Stimulated activated CD4-positive, alpha-beta T cell treated with anti-CD3 and anti-CD28 coated beads, Interleukin-1b, Interleukin-23, amount 100 ng/mL, for 24 hours (primary cell): ENCODE data around the gene CDC42EP1.
"Not testable (repeated sequence)": the region's sequence is repeated elsewhere in the genome, so short reads cannot be mapped to it uniquely, and the experiment has no call there.

ENCODE experiments used
- DNase-seq, 4 experiments: peaks; one replicate each; pipeline ENCODE4 v3.0.0-alpha.2; 2020; ENCODE audit warnings: low read depth in 4 of 4, low spot score in 1 of 4

The CDC42EP1 gene, protein sequence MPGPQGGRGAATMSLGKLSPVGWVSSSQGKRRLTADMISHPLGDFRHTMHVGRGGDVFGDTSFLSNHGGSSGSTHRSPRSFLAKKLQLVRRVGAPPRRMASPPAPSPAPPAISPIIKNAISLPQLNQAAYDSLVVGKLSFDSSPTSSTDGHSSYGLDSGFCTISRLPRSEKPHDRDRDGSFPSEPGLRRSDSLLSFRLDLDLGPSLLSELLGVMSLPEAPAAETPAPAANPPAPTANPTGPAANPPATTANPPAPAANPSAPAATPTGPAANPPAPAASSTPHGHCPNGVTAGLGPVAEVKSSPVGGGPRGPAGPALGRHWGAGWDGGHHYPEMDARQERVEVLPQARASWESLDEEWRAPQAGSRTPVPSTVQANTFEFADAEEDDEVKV

DNA sequence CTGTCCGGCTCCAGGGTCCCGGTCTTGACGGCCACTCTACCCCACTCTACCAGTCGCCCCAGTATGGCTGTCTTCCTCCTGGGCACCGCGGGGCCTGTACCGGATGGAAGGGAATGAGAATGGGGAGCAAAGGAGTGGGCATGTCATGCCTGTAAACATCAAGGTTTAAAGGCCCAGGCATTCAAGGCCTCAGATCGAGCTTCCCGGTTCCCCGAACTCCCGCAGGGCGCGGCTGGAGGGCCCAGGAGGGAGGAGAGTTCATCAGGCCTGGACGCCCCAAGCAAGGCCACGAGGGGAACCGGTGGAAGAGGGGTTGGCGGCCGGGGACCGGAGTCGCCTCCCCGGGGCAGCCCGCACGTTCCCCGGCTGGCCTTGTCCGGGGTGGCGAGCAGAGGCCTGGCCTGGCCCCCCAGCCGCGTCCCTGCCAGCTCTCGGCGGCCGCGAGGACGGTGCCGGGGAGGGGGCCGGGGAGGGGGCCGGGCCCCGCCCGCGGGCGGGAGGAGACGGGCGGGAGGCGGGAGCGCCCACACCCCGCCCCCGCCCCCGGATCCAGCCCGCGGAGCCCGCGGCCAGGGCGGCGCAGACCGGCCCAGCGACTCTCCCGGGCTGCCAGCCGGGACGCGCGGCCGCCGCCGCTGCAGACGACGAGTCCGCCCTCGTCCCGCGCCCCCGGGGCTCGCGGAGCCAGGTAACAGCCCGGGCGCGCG is at the start of gene CDC42EP1:
CDC42EP1 (plus strand) TSS at position 580 of the 707 bp plus-strand sequence. CDS start 5,870 bp downstream, outside the sequence.
- no peak for DNase-seq

DNA sequence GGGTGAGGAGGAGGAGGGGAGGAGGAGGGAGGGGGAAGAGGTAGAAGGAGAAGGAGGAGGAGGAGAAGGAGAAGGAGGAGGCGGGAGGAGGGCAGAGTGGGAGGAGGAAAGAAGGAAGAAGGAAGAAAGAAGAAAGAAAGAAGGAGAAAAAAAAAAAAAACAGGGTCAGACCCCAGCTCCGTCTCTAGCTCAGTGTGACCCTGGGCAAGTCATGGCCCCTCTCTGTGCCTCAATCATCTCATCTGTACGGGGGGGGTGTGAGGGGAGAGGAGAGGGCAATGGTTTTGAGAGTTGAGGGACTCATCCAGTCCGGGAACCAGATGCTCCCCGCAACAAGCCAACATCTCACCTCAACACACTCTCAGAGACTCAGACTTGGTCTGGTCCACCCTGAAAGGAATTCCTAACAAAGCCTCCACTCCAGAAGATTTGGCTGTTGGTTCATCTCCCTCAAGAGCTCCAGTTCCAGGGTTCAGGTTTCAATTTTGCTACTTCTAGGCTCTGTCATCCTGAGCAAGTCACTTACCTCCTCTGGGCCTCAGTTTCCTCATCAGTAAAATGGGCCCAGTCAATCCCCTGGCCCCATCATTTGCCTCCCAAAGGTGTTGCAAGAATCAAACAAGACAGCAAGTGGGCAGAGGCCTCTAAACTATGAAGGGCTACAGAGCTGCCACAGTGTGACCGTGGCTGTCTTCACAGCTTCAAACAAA is 48.7 kb upstream of the CDC42EP1 start:
- no peak for DNase-seq

DNA sequence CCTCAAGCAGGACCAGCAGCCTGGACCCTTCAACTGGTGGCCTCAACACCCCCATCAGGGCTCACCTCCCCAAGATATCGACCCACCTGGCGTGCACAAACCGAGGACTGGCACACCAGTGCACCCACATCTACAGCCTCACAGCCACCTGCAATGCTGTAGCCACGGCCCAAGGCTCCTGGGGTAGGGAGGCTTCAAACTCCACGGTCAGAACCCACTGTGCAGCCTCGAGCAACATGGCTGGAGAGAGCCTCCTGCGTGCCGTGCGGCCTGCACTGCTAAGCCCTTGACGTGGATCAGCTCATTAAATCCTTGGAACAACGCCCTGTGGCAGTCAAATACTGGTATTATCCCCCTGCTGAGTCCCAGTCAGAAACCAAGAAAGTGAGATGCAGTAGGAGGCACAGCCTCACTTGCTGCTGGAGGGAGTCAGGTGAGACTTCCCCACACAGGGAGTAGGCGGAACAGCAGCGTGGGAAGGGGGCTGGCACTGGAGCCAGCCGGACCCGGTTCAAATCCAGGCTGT is 45.7 kb upstream of the CDC42EP1 start:
- no peak for DNase-seq

DNA sequence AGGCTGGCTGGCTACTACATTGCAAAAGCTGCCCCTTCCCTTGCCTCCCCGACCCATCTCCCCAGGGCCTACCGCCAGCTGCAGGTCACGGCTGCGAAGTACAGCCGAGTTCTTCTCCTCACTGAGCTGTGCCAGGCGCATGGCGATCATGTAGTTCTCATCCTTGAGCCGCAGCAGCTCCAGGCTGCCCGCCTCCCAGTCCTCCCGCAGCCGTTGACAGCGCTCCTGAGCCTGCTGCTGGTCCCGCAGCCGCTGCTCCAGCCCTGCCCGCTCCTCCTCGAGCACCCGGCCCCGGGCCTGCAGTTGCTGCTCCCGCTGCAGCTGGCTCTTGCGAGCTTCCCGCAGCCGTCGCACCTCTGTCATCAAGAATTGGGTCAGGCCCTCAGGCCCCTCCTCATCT is 44.4 kb upstream of the CDC42EP1 start:
- no peak for DNase-seq

DNA sequence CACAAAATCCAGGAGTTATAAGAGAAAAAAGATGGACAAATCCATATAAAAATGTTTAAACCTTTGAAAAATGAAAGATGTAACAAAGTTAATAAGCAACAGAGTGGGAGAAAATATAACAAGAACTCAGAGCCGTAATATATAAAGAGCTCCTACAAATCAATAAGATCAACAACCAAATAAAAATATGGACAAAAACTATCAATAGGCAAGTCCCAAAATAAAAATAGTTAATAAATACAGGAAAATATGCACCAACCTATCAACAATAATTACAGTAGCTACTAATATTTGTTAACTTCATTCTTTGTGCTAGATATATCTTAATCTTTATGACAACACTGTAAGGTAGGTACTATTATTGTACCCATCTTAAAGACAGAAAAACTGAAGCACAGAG is 43.8 kb upstream of the CDC42EP1 start:
- no peak for DNase-seq

DNA sequence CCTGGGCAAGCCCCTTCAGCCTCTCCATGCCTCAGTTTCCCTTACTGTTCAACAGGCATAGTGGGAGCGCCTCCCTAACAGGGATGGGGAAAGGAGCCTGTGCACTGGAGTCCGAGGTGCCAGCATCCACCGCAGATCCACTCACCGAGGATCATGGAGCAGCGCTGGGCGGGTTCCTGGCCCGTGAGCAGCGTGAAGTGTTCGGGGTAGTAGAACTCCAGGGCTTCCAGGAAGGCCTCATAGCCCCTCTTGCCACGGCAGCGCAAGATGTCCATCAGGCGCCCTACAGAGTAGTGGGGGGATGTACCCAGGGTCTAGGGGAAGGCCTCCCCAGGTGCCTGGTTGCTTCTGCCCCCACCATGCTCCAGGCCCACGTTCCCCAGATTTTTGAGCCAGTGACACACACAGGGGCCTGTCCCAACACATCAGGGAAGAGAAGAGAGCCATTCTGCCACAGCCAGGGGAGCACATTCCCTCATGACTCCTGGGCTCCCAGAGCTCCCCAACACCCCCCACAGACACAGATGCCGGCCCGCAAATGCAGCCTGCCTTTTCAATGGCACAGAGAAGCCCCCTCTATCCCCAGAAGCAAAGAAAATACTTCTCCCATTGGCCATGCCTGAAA is 42.3 kb upstream of the CDC42EP1 start:
- DNase-seq = no peak

DNA sequence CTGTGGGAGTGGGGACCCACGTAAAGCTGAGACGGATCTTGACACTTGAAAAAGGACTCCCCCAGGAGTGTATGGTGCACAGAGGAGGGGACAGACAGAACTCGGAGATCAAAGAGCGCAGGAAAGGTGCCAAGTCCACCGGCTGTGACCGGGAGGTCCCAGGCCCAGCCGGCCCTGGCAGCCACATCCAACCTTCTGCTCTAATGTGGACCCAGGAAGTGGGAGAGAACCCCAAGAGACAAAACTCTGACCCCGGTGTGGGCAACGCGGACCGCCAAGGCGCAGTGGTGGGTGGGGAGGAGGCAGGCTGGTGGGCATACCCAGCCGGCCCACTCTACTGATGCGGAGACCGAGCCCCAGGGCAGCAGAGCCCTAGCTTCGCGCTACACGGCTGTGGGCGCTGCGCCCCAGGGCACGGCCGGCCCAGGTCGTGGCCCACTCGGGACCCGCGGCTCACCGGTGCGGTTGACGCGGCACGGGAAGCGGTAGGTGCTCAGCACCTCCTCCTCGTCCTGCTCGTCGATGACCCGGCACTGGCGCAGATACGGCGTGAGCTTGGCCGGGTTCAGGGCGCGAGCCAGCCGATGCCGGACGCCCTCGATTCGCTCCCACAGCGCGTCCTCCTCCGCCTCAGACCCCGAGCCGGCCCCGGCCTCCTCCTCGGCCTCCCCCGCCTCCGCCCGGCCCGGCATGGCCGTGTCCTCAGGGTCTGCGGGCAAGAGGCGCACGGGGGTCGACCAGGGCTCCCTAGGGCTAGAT is 41.6 kb upstream of the CDC42EP1 start:
- DNase-seq = no peak

DNA sequence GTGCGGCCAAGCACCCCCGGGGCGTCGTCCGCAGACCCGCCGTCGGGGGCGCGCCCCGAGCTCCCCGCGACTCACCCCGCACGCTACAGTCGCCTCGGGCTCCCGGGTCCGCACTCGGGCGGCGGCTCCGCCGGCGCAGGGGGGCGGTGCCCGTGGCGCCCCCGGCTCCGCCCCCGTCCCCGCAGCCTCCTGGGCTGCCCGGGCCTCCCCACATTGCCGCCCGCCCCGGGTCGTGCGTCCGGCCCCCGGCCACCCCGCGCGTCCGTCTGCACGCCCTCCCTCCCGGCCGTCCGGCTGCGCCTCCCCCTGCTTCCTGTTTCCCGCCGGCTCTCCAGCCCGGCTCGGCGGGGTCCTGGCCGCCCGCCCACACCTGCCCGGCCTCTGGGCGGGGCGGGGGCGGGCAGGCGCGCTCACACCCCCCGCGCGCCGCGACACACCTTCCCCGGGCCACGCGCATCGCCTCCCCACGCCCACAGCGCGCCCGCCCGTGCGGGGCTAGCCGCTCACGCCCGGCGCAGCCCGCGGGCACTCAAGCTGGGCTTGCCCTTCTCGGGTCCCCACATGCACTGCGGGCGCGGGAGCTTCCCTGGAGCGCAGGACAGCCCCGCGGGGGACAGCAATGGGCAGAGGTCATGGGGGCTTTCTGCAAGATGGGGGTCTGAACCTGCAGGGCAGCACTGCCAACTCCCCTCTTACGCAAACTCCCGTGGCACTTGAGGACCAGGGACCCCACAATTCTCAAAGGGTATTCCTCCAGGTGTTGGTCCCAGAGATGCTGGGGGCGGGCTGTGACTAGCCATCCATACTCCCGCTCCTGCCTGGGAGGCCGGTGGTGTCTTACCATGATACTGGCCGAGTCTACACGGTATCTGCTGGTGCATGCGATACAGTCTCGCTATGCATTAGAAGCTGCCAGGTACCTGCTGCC is 40.7 kb upstream of the CDC42EP1 start, which contains the start of gene CARD10:
CARD10 (minus strand) TSS at position 148 of the 928 bp plus-strand sequence. CDS start 215 bp downstream, outside the sequence.
- DNase-seq = no peak

DNA sequence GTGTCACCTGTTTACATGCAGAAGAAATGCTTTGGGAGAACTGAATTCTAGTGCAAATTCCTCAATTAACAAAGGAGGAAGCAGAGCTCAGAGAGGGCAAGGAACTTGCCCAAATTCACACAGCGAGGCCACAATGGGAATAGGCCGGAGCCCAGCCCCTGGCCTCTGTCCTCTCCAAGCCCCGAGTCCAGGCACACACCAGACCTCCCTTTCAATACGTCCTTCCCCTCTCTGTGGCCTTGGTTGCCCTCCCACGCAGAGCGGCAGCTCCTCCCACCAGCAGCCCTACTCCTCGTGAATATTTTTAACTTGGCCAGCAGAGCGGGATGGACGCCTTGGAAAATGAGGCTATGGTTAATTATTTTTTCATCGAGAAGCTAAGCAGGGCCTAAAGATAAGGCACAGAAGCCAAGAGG is 39.5 kb upstream of the CDC42EP1 start:
- no peak for DNase-seq

DNA sequence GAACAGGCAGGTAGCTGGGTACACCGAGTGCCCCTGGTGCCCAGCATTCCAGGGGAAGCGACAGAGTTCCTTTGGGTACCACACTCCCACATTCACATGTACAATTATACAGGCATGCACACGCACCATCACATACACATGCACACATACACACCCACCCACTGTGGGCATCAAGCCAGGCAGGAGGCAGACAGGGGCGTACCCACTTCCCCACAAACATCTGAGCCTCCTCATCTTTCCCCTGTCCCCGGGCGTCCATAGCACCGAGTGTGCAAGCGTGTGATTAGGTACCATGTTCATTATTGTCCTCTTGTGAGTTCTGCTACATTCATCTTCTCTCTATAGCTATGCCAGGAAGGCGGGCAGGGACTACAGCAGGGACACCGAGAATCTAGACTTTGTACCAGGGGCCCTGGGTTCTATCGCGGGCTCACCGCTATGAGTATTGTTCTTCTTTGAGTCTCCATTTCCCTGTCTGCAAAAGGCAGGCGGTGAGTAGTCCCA is 39.0 kb upstream of the CDC42EP1 start:
- DNase-seq = no peak

DNA sequence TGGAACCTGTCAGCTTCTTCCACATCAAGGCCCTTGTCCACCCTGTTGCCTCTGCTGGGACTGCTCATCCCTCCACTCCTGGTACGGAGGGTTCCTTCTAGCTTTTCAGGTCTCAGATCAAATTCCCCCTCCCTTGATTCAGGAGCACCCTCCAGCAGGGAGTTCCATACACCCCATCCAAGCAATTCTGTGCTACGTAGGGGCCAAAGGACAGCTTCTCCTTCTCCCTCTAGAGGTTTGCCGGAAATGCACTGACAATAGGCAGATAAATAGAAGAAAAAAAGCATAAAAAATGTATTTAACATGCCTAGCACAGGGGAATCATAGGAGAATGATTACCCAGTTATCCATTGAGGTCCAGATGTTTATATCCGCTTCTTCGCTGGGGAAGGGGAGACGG is 37.8 kb upstream of the CDC42EP1 start:
- DNase-seq = no peak

DNA sequence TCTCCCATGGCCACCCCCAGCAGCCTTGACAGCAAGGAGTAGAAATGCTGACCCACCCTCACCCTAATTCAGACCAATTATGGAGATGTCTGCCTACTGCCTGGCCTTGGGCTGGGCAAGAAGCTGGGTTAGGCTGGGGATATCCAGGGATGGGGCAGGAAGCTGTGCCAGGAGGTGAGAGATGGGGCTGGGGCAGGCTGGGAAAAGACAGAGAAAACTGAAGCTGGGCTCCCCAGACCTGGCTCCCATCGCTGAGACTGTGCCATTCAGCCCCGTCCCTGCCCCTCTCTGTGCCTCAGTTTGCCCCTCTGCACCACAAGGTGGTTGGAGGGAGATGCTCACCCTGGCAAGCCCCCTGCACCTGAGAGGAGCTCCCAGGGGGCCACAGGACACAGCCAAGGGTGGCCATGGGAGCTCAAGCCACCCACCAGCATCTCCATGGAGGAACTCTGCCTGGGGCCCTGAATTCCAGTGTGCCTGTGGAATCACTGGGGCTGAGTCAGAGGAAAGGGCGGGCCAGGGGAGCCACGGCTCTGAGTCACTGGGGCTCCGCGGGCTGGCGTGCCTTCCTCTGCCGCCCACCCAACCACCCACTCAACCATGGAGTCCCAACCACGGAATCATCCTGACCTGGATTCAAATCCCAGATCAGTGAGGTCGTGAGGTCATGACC is 35.1 kb upstream of the CDC42EP1 start:
- no peak for DNase-seq

DNA sequence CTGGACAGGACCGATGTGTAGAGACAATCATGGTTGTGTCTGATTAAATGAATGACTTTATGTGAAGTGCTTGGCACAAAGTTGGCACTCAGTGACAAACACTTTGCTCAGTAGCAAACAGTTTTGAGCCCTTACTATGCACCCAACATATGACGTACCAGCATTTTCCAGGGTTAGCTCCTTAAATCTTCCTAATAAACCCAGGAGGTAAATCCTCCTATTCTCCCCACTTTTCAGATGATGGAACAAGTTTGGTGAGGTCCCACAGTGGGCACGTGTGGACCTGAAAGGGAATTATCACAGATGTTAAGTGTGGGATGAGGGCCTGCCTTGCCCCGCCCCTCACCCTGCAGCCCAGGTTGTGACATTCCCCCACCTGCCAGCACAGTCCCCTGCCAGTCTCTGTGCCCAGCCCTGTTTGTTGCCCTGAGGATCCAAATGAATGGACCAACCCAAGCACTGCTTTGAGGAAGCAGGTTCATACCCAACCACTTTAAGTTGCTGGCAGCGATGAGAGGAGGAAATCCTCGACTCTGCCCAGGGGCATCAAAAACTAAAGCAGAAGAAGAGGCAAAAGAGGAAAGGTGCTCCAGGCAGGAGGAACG is 34.4 kb upstream of the CDC42EP1 start:
- DNase-seq = no peak

DNA sequence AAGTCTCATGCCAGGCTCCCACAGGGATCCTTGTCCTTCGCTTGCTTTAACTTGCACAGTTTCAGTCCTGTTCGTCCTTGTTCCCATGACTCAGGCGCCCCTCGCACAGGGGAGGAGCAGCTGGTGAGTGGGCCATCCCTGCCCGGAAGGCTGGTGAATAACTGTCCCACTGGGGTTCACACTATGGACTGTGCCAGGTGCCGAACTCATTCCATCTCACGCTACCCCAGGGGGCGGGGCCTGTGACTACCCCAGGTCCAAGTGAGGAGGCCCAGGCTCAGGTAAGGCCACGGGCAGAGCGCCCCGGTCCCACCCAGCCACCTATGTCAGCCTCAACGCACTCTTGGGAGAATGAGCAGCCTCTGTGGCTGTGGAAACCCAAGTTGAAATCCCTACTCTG is 33.9 kb upstream of the CDC42EP1 start:
- DNase-seq = no peak

DNA sequence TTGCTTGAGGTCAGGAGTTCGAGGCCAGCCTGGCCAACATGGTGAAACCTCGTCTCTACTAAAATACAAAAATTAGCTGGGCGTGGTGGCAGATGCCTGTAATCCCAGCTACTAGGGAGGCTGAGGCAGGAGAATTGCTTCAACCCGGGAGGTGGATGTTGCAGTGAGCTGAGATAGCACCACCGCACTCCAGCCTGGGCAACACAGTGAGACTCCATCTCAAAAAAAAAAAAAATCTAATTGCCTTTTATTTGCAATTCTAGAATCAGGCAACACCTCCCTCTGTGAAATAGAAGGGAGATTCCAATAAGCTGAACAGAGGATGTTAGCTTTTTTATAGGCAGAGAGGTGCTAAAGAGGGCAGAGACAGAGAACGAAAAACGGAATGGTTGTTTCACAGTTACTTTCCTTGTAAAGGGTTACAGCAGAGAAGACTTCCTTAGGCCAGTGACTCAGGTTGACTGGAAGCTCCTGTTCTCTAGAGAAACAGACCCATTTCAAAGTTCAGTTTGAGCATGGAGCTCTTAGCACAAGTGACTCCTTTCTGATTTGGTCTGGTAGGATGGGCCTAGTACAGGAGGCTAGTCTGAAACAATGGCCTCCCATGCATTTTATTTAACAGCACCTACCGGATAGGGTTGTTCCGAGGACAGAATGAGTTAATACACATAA is 33.1 kb upstream of the CDC42EP1 start:
- not testable (repeated sequence) for DNase-seq

DNA sequence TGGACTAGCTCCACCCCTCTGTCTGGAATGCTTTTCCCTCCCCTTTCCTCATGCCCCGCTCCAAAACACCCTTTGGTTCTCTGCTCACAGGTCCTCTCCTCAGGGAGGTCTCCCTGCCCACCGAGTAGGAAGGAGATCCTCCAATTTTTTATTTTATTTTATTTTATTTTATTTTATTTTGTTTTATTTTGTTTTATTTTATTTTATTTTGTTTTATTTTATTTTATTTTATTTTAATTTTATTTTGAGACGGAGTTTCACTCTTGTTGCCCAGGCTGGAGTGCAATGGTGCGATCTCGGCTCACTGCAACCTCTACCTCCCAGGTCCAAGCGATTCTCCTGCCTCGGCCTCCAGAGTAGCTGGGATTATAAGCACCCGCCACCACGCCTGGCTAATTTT is 32.3 kb upstream of the CDC42EP1 start:
- not testable (repeated sequence) for DNase-seq

DNA sequence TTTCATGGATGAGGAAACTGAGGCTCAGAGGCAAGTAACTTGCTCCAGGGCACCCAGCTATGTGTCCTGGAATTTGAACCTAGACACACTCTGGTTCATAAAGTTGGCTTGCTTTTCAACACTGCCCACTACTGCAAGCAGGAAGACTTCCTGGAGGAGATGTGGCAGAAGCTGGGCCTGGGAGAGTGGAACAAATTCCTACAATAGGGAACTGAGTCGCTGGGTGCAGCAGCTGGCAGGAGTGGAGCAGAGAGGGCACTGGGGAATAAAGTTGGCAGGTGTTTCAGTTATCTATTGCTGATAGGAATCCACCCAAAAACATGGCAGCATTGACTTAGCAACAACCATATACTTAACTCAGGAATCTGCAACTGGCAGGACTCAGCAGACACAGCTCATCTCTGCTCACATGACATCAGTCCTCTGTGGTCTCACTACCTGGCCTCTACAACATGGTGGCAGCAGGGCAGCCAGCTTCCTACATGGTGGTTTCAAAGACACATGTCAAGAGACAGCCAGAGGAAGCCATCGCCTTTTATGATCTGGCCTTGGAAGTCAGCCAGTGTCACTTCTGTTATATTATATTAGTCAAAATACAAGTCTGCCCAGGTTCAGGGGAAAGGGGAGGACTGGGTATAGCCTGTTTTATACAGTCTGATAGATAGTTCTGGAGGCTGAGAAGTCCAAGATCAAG is 30.5 kb upstream of the CDC42EP1 start:
- DNase-seq = no peak
